Left forelimb (tissue), 1 donor: ENCODE results near the gene SLC10A6.
"Not testable (repeated sequence)": the region's sequence is repeated elsewhere in the genome, so short reads cannot be mapped to it uniquely, and the experiment has no call there.

Source experiments
- DNase-seq: peaks from one replicate; pipeline ENCODE4 v3.0.0-alpha.2; 2018; ENCODE audit warnings: low spot score

SLC10A6 gene, protein sequence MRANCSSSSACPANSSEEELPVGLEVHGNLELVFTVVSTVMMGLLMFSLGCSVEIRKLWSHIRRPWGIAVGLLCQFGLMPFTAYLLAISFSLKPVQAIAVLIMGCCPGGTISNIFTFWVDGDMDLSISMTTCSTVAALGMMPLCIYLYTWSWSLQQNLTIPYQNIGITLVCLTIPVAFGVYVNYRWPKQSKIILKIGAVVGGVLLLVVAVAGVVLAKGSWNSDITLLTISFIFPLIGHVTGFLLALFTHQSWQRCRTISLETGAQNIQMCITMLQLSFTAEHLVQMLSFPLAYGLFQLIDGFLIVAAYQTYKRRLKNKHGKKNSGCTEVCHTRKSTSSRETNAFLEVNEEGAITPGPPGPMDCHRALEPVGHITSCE

DNA sequence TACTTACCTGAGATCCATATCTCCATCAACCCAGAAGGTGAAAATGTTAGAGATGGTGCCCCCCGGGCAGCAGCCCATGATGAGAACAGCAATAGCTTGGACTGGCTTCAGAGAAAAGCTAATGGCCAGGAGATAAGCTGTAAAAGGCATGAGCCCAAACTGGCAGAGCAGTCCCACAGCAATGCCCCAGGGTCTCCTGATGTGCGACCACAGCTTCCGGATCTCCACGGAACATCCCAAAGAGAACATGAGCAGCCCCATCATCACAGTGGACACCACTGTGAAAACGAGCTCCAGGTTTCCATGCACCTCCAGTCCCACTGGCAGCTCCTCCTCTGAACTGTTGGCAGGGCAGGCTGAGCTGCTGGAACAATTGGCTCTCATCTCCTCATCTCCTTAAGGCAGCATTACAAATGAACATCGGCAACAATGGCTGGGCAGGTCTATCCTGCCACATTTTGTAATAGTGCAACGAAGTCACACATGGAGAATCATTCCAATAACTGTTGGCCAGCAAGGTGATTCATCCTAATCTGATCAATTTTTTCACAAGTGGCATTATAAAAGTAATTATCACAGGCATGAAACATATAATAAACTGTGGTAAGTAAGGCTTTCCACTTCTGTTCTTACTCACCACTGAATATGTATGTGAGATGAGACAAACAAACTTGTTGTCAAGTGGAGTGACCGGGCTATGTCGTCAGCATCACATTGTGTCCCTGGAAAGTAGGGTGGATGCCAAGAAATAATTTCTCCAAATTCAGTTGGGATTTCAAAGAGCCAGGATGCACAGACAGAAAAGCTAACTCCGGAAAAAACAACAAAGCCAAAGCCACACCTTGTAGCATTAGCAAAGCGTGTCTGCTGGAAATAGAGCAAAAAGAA is at the start of gene SLC10A6:
Gene SLC10A6, minus strand, starts transcription at position 653 of the 888 bp plus-strand sequence. Its CDS starts 269 bp downstream, at position 384.
- DNase-seq, result no peak

DNA sequence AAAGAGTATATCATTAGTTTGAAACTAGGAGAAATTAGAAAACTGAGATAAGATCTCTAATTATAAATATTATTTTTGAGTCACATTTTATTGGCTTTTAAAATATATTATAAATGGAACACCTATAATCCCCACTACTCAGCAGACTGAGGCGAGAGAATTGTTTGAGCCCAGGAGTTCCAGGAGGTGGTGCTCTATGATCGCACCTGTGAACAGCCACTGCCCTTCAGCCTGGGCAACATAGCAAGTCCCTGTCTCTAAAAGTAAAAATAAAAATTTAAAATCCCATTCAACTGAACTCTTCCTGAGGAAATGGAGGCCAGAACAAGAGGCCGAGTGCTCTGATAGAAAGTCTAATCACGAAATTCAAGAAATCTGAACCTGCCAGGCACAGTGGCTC is 49.4 kb upstream of the SLC10A6 start:
- no peak for DNase-seq

DNA sequence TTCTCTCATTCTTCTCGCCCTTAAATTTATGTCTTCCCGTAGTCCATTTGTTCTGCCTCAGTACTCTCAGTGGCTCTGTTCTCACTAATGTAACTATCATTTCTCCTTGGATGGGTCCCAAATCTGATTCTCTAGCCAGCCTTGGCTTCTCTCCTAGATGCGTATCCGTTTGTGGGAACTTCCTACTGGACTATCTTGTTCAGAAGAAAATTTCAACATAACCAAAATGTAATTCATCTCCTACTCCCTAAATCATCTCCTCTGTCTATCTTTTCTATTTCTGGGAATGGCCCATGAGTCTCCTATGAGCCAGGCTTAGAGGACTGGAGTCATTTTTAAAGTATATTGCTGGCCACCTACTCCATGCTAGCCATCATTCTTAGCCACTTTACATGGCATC is 47.4 kb upstream of the SLC10A6 start:
- DNase-seq, result no peak

- no peak for DNase-seq
Measured at GRCh38 chr4:86895692-86896488, 46.7 kb upstream of the SLC10A6 start.

DNA sequence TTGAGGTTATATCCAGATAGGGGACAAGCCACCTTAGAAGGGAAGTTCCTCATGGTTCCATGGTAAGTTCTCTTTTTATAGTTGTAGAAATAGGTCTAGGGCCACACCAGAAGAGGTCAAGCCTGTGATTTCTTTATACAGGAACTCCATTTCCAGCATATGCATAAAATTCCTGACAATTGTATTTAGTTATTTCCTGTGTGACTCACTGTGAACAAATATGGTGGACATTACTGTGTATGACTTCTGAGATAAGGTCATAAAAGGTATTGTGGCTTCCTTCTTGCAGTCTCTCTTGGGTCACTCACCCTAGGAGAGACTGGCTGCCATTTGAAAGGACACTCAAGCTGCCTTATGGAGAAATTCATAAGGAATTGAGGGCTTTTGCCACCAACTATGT is 45.3 kb upstream of the SLC10A6 start:
- DNase-seq, result no peak

DNA sequence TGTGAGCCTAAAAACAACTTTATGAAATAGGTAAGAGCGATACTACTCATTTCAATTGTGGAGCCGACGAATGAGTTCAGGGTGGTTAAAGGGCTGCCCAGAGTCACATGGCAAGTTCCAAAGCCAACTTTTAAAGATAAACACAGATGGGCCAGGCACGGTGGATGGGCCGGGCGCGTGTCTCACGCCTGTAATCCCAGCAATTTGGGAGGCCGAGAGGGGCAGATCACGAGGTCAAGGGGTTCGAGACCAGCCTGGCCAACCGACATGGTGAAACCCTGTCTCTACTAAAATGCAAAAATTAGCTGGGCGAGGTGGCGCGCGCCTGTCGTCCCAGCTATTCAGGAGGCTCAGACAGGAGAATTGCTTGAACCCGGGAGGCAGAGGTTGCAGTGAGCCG is 44.0 kb upstream of the SLC10A6 start:
- no peak for DNase-seq

GRCh38 chr4:86892636-86892960 is 43.4 kb upstream of the SLC10A6 start:
- DNase-seq, result no peak

GRCh38 chr4:86891762-86892635 is 42.8 kb upstream of the SLC10A6 start, which contains the start of gene C4orf36:
Gene C4orf36 (minus strand): TSS chr4:86892422. CDS start chr4:86891520, 902 bp downstream.
- peak; percentile 82 for DNase-seq

- DNase-seq, result no peak
Measured at GRCh38 chr4:86890790-86891189, 41.6 kb upstream of the SLC10A6 start.

DNA sequence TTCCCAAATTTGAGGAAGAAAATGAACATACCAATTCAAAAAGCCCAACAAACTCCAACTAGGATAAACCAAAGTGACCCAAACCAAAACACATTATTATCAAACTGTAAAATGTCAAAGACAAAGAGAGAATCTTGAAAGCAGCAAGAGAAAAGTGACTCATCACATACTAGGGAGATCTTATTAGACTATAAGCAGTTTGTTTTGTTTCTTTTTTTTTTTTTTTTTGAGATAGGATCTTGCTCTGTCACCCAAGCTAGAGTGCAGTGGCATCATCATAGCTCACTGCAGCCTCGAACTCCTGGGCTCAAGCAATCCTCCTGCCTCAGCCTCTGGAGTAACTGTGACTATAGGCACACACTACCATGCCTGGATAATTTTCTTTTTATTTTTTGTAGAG is 30.5 kb upstream of the SLC10A6 start:
- no peak for DNase-seq

- no peak for DNase-seq
Measured at GRCh38 chr4:86878640-86879039, 29.5 kb upstream of the SLC10A6 start.

- DNase-seq, result no peak
Measured at GRCh38 chr4:86876894-86877685, 27.9 kb upstream of the SLC10A6 start.

- not testable (repeated sequence) for DNase-seq
Measured at GRCh38 chr4:86875436-86875835, 26.3 kb upstream of the SLC10A6 start.

- DNase-seq, result no peak
Measured at GRCh38 chr4:86872135-86872534, 23.0 kb upstream of the SLC10A6 start.

GRCh38 chr4:86870442-86871069 is 21.4 kb upstream of the SLC10A6 start:
- no peak for DNase-seq

DNA sequence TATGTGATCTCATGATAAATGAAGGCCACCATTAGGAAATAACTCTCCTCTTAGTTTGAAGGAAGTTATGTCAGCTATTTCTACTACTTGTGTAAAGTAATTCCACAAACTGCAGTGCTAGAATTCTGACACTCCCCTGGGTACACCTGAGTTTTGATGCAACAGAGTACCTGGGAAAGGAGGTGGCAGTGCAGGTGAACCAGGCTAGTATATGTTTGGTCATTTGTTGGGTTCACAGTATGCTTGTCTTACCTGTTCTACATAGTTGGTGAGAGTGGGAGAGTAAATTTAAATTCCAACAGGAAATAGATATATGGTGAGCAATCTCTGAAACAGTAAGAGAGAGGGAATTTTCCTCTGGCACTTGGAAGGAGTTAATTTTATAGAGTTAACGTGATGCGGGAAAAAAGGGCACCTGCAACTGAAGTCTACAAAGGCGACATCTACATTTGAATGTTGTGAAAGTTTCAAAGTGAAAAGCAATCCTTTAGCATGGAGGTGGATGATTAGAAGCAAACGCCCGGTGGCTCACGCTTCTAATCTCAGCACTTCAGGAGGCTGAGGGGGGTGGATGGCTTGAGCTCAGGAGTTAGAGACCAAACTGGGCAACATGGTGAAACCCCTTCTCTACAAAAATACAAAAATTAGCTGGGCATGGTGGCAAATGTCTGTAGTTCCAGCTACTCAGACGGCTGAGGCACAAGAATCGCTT is 8.3 kb upstream of the SLC10A6 start:
- DNase-seq, result no peak

DNA sequence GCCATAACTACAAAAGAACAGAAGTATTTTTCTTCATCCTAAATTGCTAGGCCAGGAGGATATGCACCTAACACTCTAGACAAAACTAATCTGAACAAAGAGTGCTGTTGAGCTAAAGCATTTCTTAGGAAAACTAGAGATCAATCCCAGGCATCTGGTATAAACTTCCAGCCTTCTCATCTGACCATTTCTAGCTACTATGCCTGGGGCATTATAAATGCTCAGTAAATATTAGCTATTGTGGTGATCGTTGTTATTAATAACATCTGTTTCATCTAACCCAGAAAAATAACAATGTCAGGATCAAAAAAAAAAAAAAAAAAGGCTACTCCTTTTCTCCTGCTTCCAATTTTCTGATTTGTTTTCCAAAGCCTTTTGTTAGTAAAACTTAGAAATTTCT is 7.7 kb upstream of the SLC10A6 start:
- no peak for DNase-seq

DNA sequence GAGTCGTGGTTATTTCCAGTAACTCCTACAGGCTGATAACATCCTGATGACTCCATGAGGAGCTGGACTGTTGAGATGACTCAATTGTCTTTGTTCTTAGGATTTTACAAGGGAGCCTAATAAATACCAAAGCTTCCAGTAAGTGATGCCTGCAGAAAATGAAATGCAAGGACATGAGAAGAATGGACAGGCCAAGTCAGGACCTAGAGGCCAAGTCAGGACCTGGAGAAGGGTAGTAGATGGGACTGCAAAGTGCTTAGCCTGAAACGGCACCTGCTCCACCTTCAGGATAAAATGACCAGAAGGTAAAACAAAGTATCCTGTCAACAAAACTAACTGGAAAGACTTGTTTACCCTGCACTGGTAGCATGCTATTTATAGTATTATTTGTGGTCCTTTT is 6.4 kb upstream of the SLC10A6 start:
- no peak for DNase-seq

GRCh38 chr4:86853209-86853608 is 4.0 kb upstream of the SLC10A6 start:
- no peak for DNase-seq
